ENCODE data around the gene EIF4EBP2. TPM values are rescaled to one million over a fixed set of nuclear protein-coding genes. Genes with fewer than 3 reads are reported as not detected.

EIF4EBP2 gene
- total RNA-seq, 1 donor from 2014 or later = 39.7 TPM

DNA sequence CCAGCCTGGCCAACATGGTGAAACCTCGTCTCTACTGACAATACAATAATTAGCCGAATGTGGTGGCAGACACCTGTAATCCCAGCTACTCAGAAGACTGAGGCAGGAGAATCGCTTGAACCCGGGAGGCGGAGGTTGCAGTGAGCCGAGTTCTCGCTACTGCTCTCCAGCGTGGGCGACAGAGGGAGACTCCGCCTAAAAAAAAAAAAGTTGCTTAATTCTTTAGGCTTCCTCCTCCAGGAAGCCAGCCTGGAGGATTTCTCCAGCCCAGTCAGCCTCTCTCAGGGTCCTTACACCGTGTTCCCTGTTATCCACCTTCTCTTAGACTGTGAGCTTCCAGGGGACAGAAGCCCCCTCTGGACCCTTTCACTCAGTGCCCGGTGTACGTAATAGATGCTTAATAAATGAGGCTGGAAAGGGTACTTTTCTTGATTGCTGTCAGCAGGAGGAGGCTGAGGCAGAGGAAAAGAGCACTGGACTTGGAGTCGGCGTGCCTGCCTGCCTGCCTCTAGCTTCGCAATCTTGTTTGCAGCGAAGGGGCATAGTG is 53.9 kb downstream of the EIF4EBP2 start:
- H3K9me3 ChIP-seq (ENCODE audit: control insufficient read depth in 3 of 3, low read length in 3 of 3) = no peaks in the 10 kb centered on the region
- H3K4me3 ChIP-seq (ENCODE audit: low read length in 3 of 3) = peak overlapping the region; percentile 54 to 67 (median 59)
- peaks cover 0 to 2% (median 0%) of the 10 kb centered on the region in 3 donors for H3K27me3 ChIP-seq (ENCODE audit: control insufficient read depth in 3 of 3, insufficient read depth in 3 of 3, low read length in 3 of 3)
- peak overlapping the region; percentile 68 to 82 (median 71) for H3K9ac ChIP-seq (ENCODE audit: low read depth in 1 of 3, low read length in 3 of 3)
- H3K4me1 ChIP-seq (ENCODE audit: control insufficient read depth in 3 of 3, insufficient read depth in 3 of 3, low read length in 3 of 3) = peaks cover 19 to 30% (median 26%) of the 10 kb centered on the region in 3 donors
- no peaks in the 10 kb centered on the region for H3K36me3 ChIP-seq (ENCODE audit: control insufficient read depth in 3 of 3, insufficient read depth in 3 of 3, low read length in 3 of 3)
- peak overlapping the region; percentile 73 for H3K27ac ChIP-seq (ENCODE audit: low read depth, low read length)

GRCh38 chr10:70458329-70459060 is 54.5 kb downstream of the EIF4EBP2 start:
- no peaks in the 10 kb centered on the region for H3K36me3 ChIP-seq (ENCODE audit: control insufficient read depth in 3 of 3, insufficient read depth in 3 of 3, low read length in 3 of 3)
- peak overlapping the region; percentile 54 to 67 (median 59) for H3K4me3 ChIP-seq (ENCODE audit: low read length in 3 of 3)
- peaks cover 0 to 2% (median 0%) of the 10 kb centered on the region in 3 donors for H3K27me3 ChIP-seq (ENCODE audit: control insufficient read depth in 3 of 3, insufficient read depth in 3 of 3, low read length in 3 of 3)
- H3K27ac ChIP-seq (ENCODE audit: low read depth, low read length) = peak overlapping the region; percentile 73
- H3K4me1 ChIP-seq (ENCODE audit: control insufficient read depth in 3 of 3, insufficient read depth in 3 of 3, low read length in 3 of 3) = peaks cover 19 to 33% (median 27%) of the 10 kb centered on the region in 3 donors
- peak overlapping the region; percentile 20 to 82 (median 71) for H3K9ac ChIP-seq (ENCODE audit: low read depth in 1 of 3, low read length in 3 of 3)
- H3K9me3 ChIP-seq (ENCODE audit: control insufficient read depth in 3 of 3, low read length in 3 of 3) = no peaks in the 10 kb centered on the region

DNA sequence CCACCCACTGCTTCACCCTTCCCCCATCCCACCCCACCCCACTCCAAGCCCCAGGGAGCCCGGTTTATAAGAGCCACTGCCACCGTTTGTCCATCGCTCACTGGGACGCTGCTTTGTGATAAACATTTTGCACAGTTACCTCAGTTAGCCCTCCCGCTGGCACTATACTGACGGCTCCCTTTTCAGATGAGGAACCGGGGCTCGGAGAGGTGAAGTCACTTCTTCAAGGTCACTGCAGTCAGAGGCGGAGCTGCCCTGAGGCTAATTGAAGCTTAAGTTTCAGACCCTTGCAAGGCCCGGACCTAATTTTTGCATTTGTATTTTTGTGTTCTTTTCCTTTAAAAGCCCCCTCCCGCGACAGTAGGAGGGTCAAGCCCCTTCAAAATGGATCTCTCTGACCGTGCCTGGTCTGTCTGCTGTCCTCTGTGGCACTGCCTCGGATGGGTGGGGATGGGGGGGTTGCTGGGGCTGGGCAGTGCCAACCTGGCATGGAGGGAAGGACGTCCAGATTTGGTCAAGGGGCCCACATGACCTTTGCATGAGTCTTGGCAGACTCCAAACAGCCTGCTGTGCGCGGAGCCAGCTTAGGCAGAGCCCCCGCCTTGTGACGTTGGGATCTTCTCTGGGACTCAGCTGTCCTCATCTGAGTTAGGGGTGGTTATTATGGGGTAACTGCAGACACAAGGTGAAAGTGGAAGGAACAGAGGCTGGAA is 55.3 kb downstream of the EIF4EBP2 start:
- Histone ChIP-seq H3K27ac (ENCODE audit: low read depth, low read length) (peak overlapping the region; percentile 73), H3K4me3 (ENCODE audit: low read length in 3 of 3) (peak overlapping the region in 2 of 3 donors; percentile 43 to 54)

GRCh38 chr10:70459774-70460490 is 56.0 kb downstream of the EIF4EBP2 start:
- peaks cover 0 to 2% (median 0%) of the 10 kb centered on the region in 3 donors for H3K27me3 ChIP-seq (ENCODE audit: control insufficient read depth in 3 of 3, insufficient read depth in 3 of 3, low read length in 3 of 3)
- no peaks in the 10 kb centered on the region for H3K9me3 ChIP-seq (ENCODE audit: control insufficient read depth in 3 of 3, low read length in 3 of 3)
- H3K4me3 ChIP-seq (ENCODE audit: low read length in 3 of 3) = no peak overlapping the region
- no peaks in the 10 kb centered on the region for H3K36me3 ChIP-seq (ENCODE audit: control insufficient read depth in 3 of 3, insufficient read depth in 3 of 3, low read length in 3 of 3)
- H3K4me1 ChIP-seq (ENCODE audit: control insufficient read depth in 3 of 3, insufficient read depth in 3 of 3, low read length in 3 of 3) = peaks cover 19 to 33% (median 27%) of the 10 kb centered on the region in 3 donors
- no peak overlapping the region for H3K27ac ChIP-seq (ENCODE audit: low read depth, low read length)
- peak overlapping the region in 1 of 3 donors; percentile 33 for H3K9ac ChIP-seq (ENCODE audit: low read depth in 1 of 3, low read length in 3 of 3)

More for the DNA sequence above, 55.3 kb downstream of the EIF4EBP2 start:
- peaks cover 0 to 2% (median 0%) of the 10 kb centered on the region in 3 donors for H3K27me3 ChIP-seq (ENCODE audit: control insufficient read depth in 3 of 3, insufficient read depth in 3 of 3, low read length in 3 of 3)
- H3K9me3 ChIP-seq (ENCODE audit: control insufficient read depth in 3 of 3, low read length in 3 of 3) = no peaks in the 10 kb centered on the region
- H3K36me3 ChIP-seq (ENCODE audit: control insufficient read depth in 3 of 3, insufficient read depth in 3 of 3, low read length in 3 of 3) = no peaks in the 10 kb centered on the region
- H3K9ac ChIP-seq (ENCODE audit: low read depth in 1 of 3, low read length in 3 of 3) = peak overlapping the region in 2 of 3 donors; percentile 50 to 71
- H3K4me1 ChIP-seq (ENCODE audit: control insufficient read depth in 3 of 3, insufficient read depth in 3 of 3, low read length in 3 of 3) = peaks cover 19 to 33% (median 27%) of the 10 kb centered on the region in 3 donors

GRCh38 chr10:70461397-70462348 is 57.7 kb downstream of the EIF4EBP2 start:
- peaks cover 0 to 2% (median 0%) of the 10 kb centered on the region in 3 donors for H3K27me3 ChIP-seq (ENCODE audit: control insufficient read depth in 3 of 3, insufficient read depth in 3 of 3, low read length in 3 of 3)
- H3K4me3 ChIP-seq (ENCODE audit: low read length in 3 of 3) = no peak overlapping the region
- peaks cover 19 to 31% (median 27%) of the 10 kb centered on the region in 3 donors for H3K4me1 ChIP-seq (ENCODE audit: control insufficient read depth in 3 of 3, insufficient read depth in 3 of 3, low read length in 3 of 3)
- H3K9ac ChIP-seq (ENCODE audit: low read depth in 1 of 3, low read length in 3 of 3) = peak overlapping the region in 1 of 3 donors; percentile 33
- no peaks in the 10 kb centered on the region for H3K36me3 ChIP-seq (ENCODE audit: control insufficient read depth in 3 of 3, insufficient read depth in 3 of 3, low read length in 3 of 3)
- no peak overlapping the region for H3K27ac ChIP-seq (ENCODE audit: low read depth, low read length)
- H3K9me3 ChIP-seq (ENCODE audit: control insufficient read depth in 3 of 3, low read length in 3 of 3) = no peaks in the 10 kb centered on the region

DNA sequence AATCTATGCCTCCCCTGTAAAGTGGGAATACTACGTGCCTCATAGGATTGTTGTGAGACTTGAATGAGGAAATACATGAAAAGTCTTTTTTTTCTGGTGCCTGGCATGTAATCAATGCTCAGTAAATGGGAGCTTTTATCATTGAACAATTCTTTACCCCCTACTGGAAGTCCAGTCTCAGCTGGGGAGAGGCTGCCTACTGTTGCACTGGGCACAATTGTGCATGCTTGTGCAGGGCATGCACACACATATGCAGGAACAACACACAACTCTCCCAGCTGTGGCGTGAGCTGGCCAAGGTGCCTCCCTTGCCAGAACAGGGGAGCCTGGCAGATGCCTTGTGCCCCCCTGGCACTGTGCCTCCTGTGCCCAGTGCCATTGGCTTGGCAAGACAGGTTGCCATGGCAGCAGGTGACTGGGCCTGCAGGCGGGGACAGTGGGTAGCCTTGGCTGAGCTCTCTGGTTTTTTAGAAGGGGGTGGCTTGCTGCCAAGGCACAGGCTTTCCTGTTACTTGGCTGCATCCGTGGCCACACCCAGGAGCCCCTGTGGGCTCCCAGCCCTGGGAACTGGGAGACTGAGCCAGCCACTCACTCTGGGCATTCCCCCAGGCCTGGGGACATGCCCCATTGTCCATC is 58.5 kb downstream of the EIF4EBP2 start:
- Histone ChIP-seq H3K4me3 (ENCODE audit: low read length in 3 of 3) (peak overlapping the region in 1 of 3 donors; percentile 22), H3K27ac (ENCODE audit: low read depth, low read length) (no peak overlapping the region), H3K36me3 (ENCODE audit: control insufficient read depth in 3 of 3, insufficient read depth in 3 of 3, low read length in 3 of 3) (no peaks in the 10 kb centered on the region), H3K9me3 (ENCODE audit: control insufficient read depth in 3 of 3, low read length in 3 of 3) (no peaks in the 10 kb centered on the region), H3K9ac (ENCODE audit: low read depth in 1 of 3, low read length in 3 of 3) (no peak overlapping the region), H3K27me3 (ENCODE audit: control insufficient read depth in 3 of 3, insufficient read depth in 3 of 3, low read length in 3 of 3) (peaks cover 0 to 5% (median 0%) of the 10 kb centered on the region in 3 donors), H3K4me1 (ENCODE audit: control insufficient read depth in 3 of 3, insufficient read depth in 3 of 3, low read length in 3 of 3) (peaks cover 19 to 31% (median 26%) of the 10 kb centered on the region in 3 donors)

DNA sequence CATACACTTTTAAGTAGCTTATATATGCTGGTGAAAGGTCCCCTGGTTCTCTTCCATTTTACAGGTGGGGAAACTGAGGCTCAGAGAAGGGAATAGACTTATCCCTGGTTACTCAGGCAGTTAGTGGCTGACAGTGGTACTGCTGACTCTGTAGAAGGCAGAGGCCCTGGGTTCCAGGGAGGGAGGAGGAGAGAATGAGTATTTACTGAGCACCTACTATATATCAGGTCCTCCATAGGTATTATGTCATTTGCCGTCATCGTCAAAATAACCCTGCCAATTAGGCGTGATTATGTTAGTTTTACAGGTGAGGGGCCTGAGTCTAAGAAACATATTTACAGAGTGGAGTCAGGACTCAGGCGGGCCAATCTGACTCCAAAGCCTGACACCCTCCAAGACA is 61.3 kb downstream of the EIF4EBP2 start:
- Histone ChIP-seq H3K4me1 (ENCODE audit: control insufficient read depth in 3 of 3, insufficient read depth in 3 of 3, low read length in 3 of 3) (peaks cover 12 to 24% (median 23%) of the 10 kb centered on the region in 3 donors), H3K9me3 (ENCODE audit: control insufficient read depth in 3 of 3, low read length in 3 of 3) (no peaks in the 10 kb centered on the region), H3K27me3 (ENCODE audit: control insufficient read depth in 3 of 3, insufficient read depth in 3 of 3, low read length in 3 of 3) (peaks cover 0 to 3% (median 0%) of the 10 kb centered on the region in 3 donors), H3K27ac (ENCODE audit: low read depth, low read length) (no peak overlapping the region), H3K36me3 (ENCODE audit: control insufficient read depth in 3 of 3, insufficient read depth in 3 of 3, low read length in 3 of 3) (no peaks in the 10 kb centered on the region), H3K9ac (ENCODE audit: low read depth in 1 of 3, low read length in 3 of 3) (no peak overlapping the region), H3K4me3 (ENCODE audit: low read length in 3 of 3) (no peak overlapping the region)

GRCh38 chr10:70465832-70466231 is 61.9 kb downstream of the EIF4EBP2 start:
- Histone ChIP-seq H3K9me3 (ENCODE audit: control insufficient read depth in 3 of 3, low read length in 3 of 3) (no peaks in the 10 kb centered on the region), H3K27ac (ENCODE audit: low read depth, low read length) (no peak overlapping the region), H3K9ac (ENCODE audit: low read depth in 1 of 3, low read length in 3 of 3) (no peak overlapping the region), H3K4me1 (ENCODE audit: control insufficient read depth in 3 of 3, insufficient read depth in 3 of 3, low read length in 3 of 3) (peaks cover 12 to 24% (median 23%) of the 10 kb centered on the region in 3 donors), H3K4me3 (ENCODE audit: low read length in 3 of 3) (no peak overlapping the region), H3K36me3 (ENCODE audit: control insufficient read depth in 3 of 3, insufficient read depth in 3 of 3, low read length in 3 of 3) (no peaks in the 10 kb centered on the region), H3K27me3 (ENCODE audit: control insufficient read depth in 3 of 3, insufficient read depth in 3 of 3, low read length in 3 of 3) (peaks cover 0 to 3% (median 0%) of the 10 kb centered on the region in 3 donors)

Data from skeletal muscle tissue (tissue), 4 donors.